ENCODE results near the gene CBR1. TPM values are rescaled to one million over a fixed set of nuclear protein-coding genes. Genes with fewer than 3 reads are reported as not detected.

CBR1 gene
- total RNA-seq, 1 experiment from 2014 or later: 297 TPM

DNA sequence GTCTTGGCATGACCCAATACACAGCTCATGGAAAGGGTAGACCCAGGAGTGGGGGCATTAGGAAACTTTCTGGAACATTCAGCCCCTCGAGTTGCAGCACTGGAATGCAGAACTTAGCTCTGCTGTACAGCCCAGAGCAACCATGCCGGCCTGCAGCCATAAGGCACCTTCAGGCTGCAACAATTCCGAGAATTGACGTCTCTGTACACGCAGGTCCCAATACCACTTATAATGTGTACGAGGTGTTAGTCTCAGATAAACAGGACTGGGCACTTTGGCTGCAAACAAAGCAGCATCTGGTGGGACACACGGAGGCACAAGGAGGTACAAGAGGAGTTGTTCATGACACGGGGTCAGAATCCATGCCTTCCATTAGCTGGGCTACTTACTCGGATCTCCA is 7.9 kb downstream of the CBR1 start:
- intact Hi-C loops (cut with micrococcal nuclease): no loop called here
- Histone ChIP-seq H3K4me3 (ENCODE audit: low read length) (no peak overlapping the region), H3K4me2 (ENCODE audit: low read length) (no peak overlapping the region), H3K79me2 (ENCODE audit: low read length) (no peaks in the 10 kb centered on the region), H3K9ac (ENCODE audit: low read length) (no peak overlapping the region), H3K4me1 (ENCODE audit: insufficient read depth, low read length) (peaks cover 5% of the 10 kb centered on the region; the same call in 1 of the 2 replicates), H3K36me3 (ENCODE audit: low read depth, low read length) (no peaks in the 10 kb centered on the region), H4K20me1 (ENCODE audit: low read length) (no peaks in the 10 kb centered on the region), H3F3A (ENCODE audit: low read length, unreplicated experiment) (no peaks in the 10 kb centered on the region), H3K27ac (ENCODE audit: low read length) (no peak overlapping the region), H2AFZ (ENCODE audit: low read length) (no peak overlapping the region), H3K9me2 (replicated peaks; ENCODE audit: low read length) (no peaks in the 10 kb centered on the region), H3K27me3 (ENCODE audit: low read length) (no peaks in the 10 kb centered on the region), H3K9me3 (ENCODE audit: low read length) (no peaks in the 10 kb centered on the region)
- no TSS peak for BruUV-seq (replicated peaks)
- ATAC-seq (no peak), DNase-seq (no peak)
- TF ChIP-seq EZH2 (IDR thresholded peaks at IDR 0.05; ENCODE audit: low read length, unreplicated experiment): no peak
- TF ChIP-seq EZH2phosphoT487 (IDR thresholded peaks at IDR 0.05; ENCODE audit: borderline replicate concordance, low read length): no peak
- TF ChIP-seq CTCF (conservative IDR thresholded peaks at IDR 0.05; ENCODE audit: low read depth, low read length): no peak
- CTCF ChIA-PET: interaction anchor here (0.5 kb wide), 1 partner anchor 308 kb away, joined by 3 read pairs; no protein-coding TSS in a partner anchor
- POLR2A ChIA-PET (ENCODE audit: unreplicated experiment): no interaction called here

DNA sequence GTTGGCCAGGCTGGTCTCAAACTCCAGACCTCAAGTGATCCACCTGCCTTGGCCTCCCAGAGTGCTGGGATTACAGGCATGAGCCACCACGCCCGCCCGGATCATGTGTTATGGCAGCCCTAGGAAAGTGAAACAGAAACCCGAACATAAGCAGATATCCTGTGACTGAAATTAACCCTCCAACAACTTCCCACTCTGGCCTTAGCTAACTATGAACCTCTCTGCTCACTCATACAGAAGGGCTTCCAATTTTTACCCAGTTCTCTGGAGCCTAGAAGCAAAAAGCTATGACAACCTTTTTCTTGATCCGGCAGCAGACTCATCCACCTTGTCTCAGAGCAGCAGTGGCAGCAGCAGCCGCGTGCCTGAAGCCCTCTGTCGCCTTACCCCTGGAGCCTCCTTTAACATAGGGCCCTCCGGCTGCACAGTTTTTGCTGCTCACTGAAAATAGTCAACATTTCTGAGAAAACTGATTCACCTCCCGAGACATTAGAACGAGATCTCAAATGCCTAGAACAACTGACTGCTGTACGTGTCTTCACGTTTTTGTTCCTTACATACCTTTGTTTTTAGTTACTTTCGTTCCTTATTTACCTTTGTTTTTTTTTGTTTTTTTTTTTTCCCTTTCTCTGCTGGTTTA is 9.3 kb downstream of the CBR1 start:
- Histone ChIP-seq H4K20me1 (ENCODE audit: low read length) (no peaks in the 10 kb centered on the region), H3K27ac (ENCODE audit: low read length) (no peak overlapping the region), H3K9ac (ENCODE audit: low read length) (no peak overlapping the region), H3K79me2 (ENCODE audit: low read length) (no peaks in the 10 kb centered on the region), H3K4me2 (ENCODE audit: low read length) (no peak overlapping the region), H3K4me3 (ENCODE audit: low read length) (no peak overlapping the region), H3K9me3 (ENCODE audit: low read length) (no peaks in the 10 kb centered on the region), H3K36me3 (ENCODE audit: low read depth, low read length) (no peaks in the 10 kb centered on the region), H2AFZ (ENCODE audit: low read length) (no peak overlapping the region), H3F3A (ENCODE audit: low read length, unreplicated experiment) (no peaks in the 10 kb centered on the region), H3K9me2 (replicated peaks; ENCODE audit: low read length) (no peaks in the 10 kb centered on the region), H3K27me3 (ENCODE audit: low read length) (no peaks in the 10 kb centered on the region), H3K4me1 (ENCODE audit: insufficient read depth, low read length) (peaks cover 5% of the 10 kb centered on the region; the same call in 1 of the 2 replicates)
- intact Hi-C loops (cut with micrococcal nuclease): no loop called here
- ATAC-seq (no peak), DNase-seq (no peak)
- BruUV-seq (replicated peaks): no TSS peak
- no peak for TF ChIP-seq EZH2 (IDR thresholded peaks at IDR 0.05; ENCODE audit: low read length, unreplicated experiment)
- TF ChIP-seq CTCF (conservative IDR thresholded peaks at IDR 0.05; ENCODE audit: low read depth, low read length): no peak
- TF ChIP-seq EZH2phosphoT487 (IDR thresholded peaks at IDR 0.05; ENCODE audit: borderline replicate concordance, low read length): no peak
- ChIA-PET CTCF (no interaction called here), POLR2A (ENCODE audit: unreplicated experiment) (no interaction called here)

- BruUV-seq (replicated peaks): no TSS peak
- ChIA-PET CTCF (no interaction called here), POLR2A (ENCODE audit: unreplicated experiment) (no interaction called here)
- Histone ChIP-seq H2AFZ (ENCODE audit: low read length) (no peak overlapping the region), H3F3A (ENCODE audit: low read length, unreplicated experiment) (no peaks in the 10 kb centered on the region), H3K9ac (ENCODE audit: low read length) (no peak overlapping the region), H3K79me2 (ENCODE audit: low read length) (no peaks in the 10 kb centered on the region), H3K27me3 (ENCODE audit: low read length) (no peaks in the 10 kb centered on the region), H4K20me1 (ENCODE audit: low read length) (no peaks in the 10 kb centered on the region), H3K36me3 (ENCODE audit: low read depth, low read length) (no peaks in the 10 kb centered on the region), H3K4me2 (ENCODE audit: low read length) (no peak overlapping the region), H3K9me3 (ENCODE audit: low read length) (no peaks in the 10 kb centered on the region), H3K4me1 (ENCODE audit: insufficient read depth, low read length) (peaks cover 5% of the 10 kb centered on the region; the same call in 1 of the 2 replicates), H3K27ac (ENCODE audit: low read length) (no peak overlapping the region), H3K4me3 (ENCODE audit: low read length) (no peak overlapping the region), H3K9me2 (replicated peaks; ENCODE audit: low read length) (no peaks in the 10 kb centered on the region)
- DNase-seq (no peak), ATAC-seq (no peak)
- no peak for TF ChIP-seq CTCF (conservative IDR thresholded peaks at IDR 0.05; ENCODE audit: low read depth, low read length)
- TF ChIP-seq EZH2phosphoT487 (IDR thresholded peaks at IDR 0.05; ENCODE audit: borderline replicate concordance, low read length): no peak
- no peak for TF ChIP-seq EZH2 (IDR thresholded peaks at IDR 0.05; ENCODE audit: low read length, unreplicated experiment)
- intact Hi-C loops (cut with micrococcal nuclease): no loop called here
These were observed 9.8 kb downstream of the CBR1 start for GRCh38 chr21:36079671-36080070.

Data from PC-3 (cell line).